ENCODE data around the gene OR9Q2.

GRCh38 chr11:58227956-58228615 is 39.2 kb downstream of the OR9Q2 start:
- no peak for TF ChIP-seq FOXS1 (CRISPR knock-in tag; IDR thresholded peaks at IDR 0.05)
- no peak for TF ChIP-seq CTCF (IDR thresholded peaks at IDR 0.05)
- no peak for TF ChIP-seq CEBPB (IDR thresholded peaks at IDR 0.05)
- no peak for TF ChIP-seq JUN (IDR thresholded peaks at IDR 0.05)
